HG03039 (cell line): ENCODE data around the gene FAF1.
"Not testable (repeated sequence)": the region's sequence is repeated elsewhere in the genome, so short reads cannot be mapped to it uniquely, and the experiment has no call there.

Experiments
- ATAC-seq: cut with Tn5 transposase; IDR thresholded peaks from one replicate; pipeline ENCODE4 v1.9.1; 2021; ENCODE audit warnings: mild to moderate bottlenecking, moderate library complexity; ENCODE audit not compliant: unreplicated experiment

FAF1 gene

GRCh38 chr1:50915621-50916020, 44.4 kb downstream of the FAF1 start:
- ATAC-seq: no peak

GRCh38 chr1:50913954-50914353, 46.1 kb downstream of the FAF1 start:
- ATAC-seq: no peak

- ATAC-seq: not testable (repeated sequence)
Measured at GRCh38 chr1:50910356-50910755, 49.7 kb downstream of the FAF1 start.

- not testable (repeated sequence) for ATAC-seq
Measured at GRCh38 chr1:50907610-50908009, 52.5 kb downstream of the FAF1 start.

- not testable (repeated sequence) for ATAC-seq
Measured at GRCh38 chr1:50906050-50906449, 54.0 kb downstream of the FAF1 start.

GRCh38 chr1:50902419-50902818, 57.6 kb downstream of the FAF1 start:
- ATAC-seq: no peak

- ATAC-seq: no peak
Measured at GRCh38 chr1:50901872-50902271, 58.2 kb downstream of the FAF1 start.

- ATAC-seq: no peak
Measured at GRCh38 chr1:50898773-50899172, 61.3 kb downstream of the FAF1 start.

GRCh38 chr1:50894340-50894739, 65.7 kb downstream of the FAF1 start:
- ATAC-seq: no peak

- ATAC-seq: no peak
Measured at GRCh38 chr1:50893466-50893865, 66.6 kb downstream of the FAF1 start.

- ATAC-seq: not testable (repeated sequence)
Measured at GRCh38 chr1:50887555-50887954, 72.5 kb downstream of the FAF1 start.

GRCh38 chr1:50880373-50880772, 79.7 kb downstream of the FAF1 start:
- no peak for ATAC-seq

GRCh38 chr1:50879137-50879536, 80.9 kb downstream of the FAF1 start:
- no peak for ATAC-seq

GRCh38 chr1:50878434-50878833, 81.6 kb downstream of the FAF1 start:
- no peak for ATAC-seq

GRCh38 chr1:50877641-50878040, 82.4 kb downstream of the FAF1 start:
- no peak for ATAC-seq

GRCh38 chr1:50873458-50874187, 86.4 kb downstream of the FAF1 start:
- peak; percentile 84 for ATAC-seq

GRCh38 chr1:50864845-50865244, 95.2 kb downstream of the FAF1 start:
- ATAC-seq: not testable (repeated sequence)

- no peak for ATAC-seq
Measured at GRCh38 chr1:50861772-50862171, 98.3 kb downstream of the FAF1 start.

- ATAC-seq: no peak
Measured at GRCh38 chr1:50860702-50861101, 99.4 kb downstream of the FAF1 start.

GRCh38 chr1:50860256-50860655, 99.8 kb downstream of the FAF1 start:
- no peak for ATAC-seq

GRCh38 chr1:50859657-50860056, 100.4 kb downstream of the FAF1 start:
- no peak for ATAC-seq

GRCh38 chr1:50858761-50859160, 101.3 kb downstream of the FAF1 start:
- no peak for ATAC-seq

GRCh38 chr1:50857702-50858101, 102.4 kb downstream of the FAF1 start:
- ATAC-seq: no peak
